GM12878 (cell line): ENCODE results near the gene FAM186B. TPM values are rescaled to one million over a fixed set of nuclear protein-coding genes. Genes with fewer than 3 reads are reported as not detected.

Experiments used
- ATAC-seq: fragments of 200-7000 bp; cut with Tn5 transposase; 3 replicates; pipeline ENCODE4 v1.9.1; 2020; ENCODE audit warnings: mild to moderate bottlenecking, moderate library complexity
- BruUV-seq: library from RNA; stranded (reverse); fragments of 400-500 nt; replicated peaks from 2 replicates; lab custom pipeline; 2021; lab: Mats Ljungman, UMichigan
- CTCF ChIA-PET: fragments of 300-600 bp; sonication (Branson Sonifier 250); formaldehyde crosslinking; extraction: SDS; loops from one replicate; lab custom pipeline; 2021; ENCODE audit warnings: inconsistent platforms; lab: Yijun Ruan, JAX
- POLR2A ChIA-PET: fragments of 350-600 bp; formaldehyde crosslinking; extraction: SDS; loops from one replicate; lab custom pipeline; 2021; ENCODE audit warnings: inconsistent platforms; lab: Charles Lee
- RAD21 ChIA-PET: fragments of 300-600 bp; sonication (Branson Sonifier 250); formaldehyde crosslinking; loops from one replicate; lab custom pipeline; 2023; ENCODE audit warnings: antibody characterized with exemption; ENCODE audit not compliant: unreplicated experiment; lab: Charles Lee
- SMC1A ChIA-PET: fragments of 300-600 bp; sonication (Branson Sonifier 250); formaldehyde crosslinking; loops from one replicate; lab custom pipeline; 2023; ENCODE audit not compliant: unreplicated experiment, uncharacterized antibody; lab: Charles Lee
- DNase-seq: peaks from one replicate; pipeline ENCODE4 v3.0.0-alpha.2; 2011; ENCODE audit warnings: low read depth, low spot score
- FAIRE-seq: peaks from 3 replicates; lab custom pipeline; 2011; peaks lifted over from hg19 to GRCh38; lab: Jason Lieb, UNC
- H2AFZ ChIP-seq: 2 replicates; pipeline ENCODE4 v1.6.0; 2011; ENCODE audit warnings: low read depth, low read length, control low read depth; ENCODE audit not compliant: control insufficient read depth
- H3K27ac ChIP-seq: 2 replicates; pipeline ENCODE4 v1.5.1; 2011; ENCODE audit warnings: control low read depth; ENCODE audit not compliant: control insufficient read depth, insufficient read depth
- H3K27me3 ChIP-seq, 2 experiments: replicated peaks in 1 of 2; 2 replicates each; pipeline versions ENCODE4 v1.6.0 to v1.6.1; 2011; ENCODE audit warnings: low read length in 1 of 2; ENCODE audit not compliant: control insufficient read depth in 2 of 2, insufficient read depth in 2 of 2
- H3K36me3 ChIP-seq, 2 experiments: 2 replicates each; pipeline ENCODE4 v1.5.1; 2011; ENCODE audit warnings: low read length in 1 of 2; ENCODE audit not compliant: control insufficient read depth in 2 of 2, insufficient read depth in 2 of 2
- H3K4me1 ChIP-seq: 2 replicates; pipeline ENCODE4 v1.6.1; 2011; ENCODE audit warnings: mild to moderate bottlenecking, low read length, moderate library complexity, mixed read lengths; ENCODE audit not compliant: control insufficient read depth, insufficient read depth
- H3K4me2 ChIP-seq: 2 replicates; pipeline ENCODE4 v1.6.0; 2011; ENCODE audit warnings: control low read depth; ENCODE audit not compliant: control insufficient read depth, insufficient read depth
- H3K4me3 ChIP-seq: fragments of 200-600 bp; sonication (generic); 2 replicates; pipeline ENCODE4 v1.5.1; 2016
- H3K79me2 ChIP-seq: 2 replicates; pipeline ENCODE4 v1.6.0; 2011; ENCODE audit warnings: low read length; ENCODE audit not compliant: control insufficient read depth, insufficient read depth
- H3K9ac ChIP-seq: 2 replicates; pipeline ENCODE4 v1.8.0; 2011; ENCODE audit warnings: low read length, control low read depth, mixed read lengths; ENCODE audit not compliant: control insufficient read depth, insufficient read depth
- H3K9me3 ChIP-seq: replicated peaks from 3 replicates; pipeline ENCODE4 v1.5.1; 2011; ENCODE audit warnings: mild to moderate bottlenecking, low read length; ENCODE audit not compliant: control insufficient read depth, insufficient read depth
- H4K20me1 ChIP-seq: 2 replicates; pipeline ENCODE4 v1.6.0; 2011; ENCODE audit not compliant: control insufficient read depth, insufficient read depth
- CREB1 ChIP-seq: IDR thresholded peaks from 2 replicates; pipeline ENCODE4 v1.6.1; 2012; ENCODE audit warnings: low read depth, mild to moderate bottlenecking, inconsistent platforms
- CTCF ChIP-seq, 3 experiments: IDR thresholded peaks in 2 of 3; conservative IDR thresholded peaks in 1 of 3; 2 replicates each; pipeline ENCODE4 v1.5.1; 2011; ENCODE audit warnings: low read depth in 3 of 3, low read length in 3 of 3, mild to moderate bottlenecking in 3 of 3, control low read depth in 2 of 3, moderate library complexity in 2 of 3, inconsistent platforms in 1 of 3, mixed read lengths in 1 of 3; ENCODE audit not compliant: control insufficient read depth in 2 of 3, insufficient read depth in 1 of 3; ENCODE audit errors: extremely low read depth in 1 of 3
- PKNOX1 ChIP-seq: fragments of 450-650 bp; IDR thresholded peaks from 2 replicates; pipeline ENCODE4 v1.6.1; 2016; ENCODE audit warnings: mild to moderate bottlenecking
- RAD21 ChIP-seq: IDR thresholded peaks from 2 replicates; pipeline ENCODE4 v1.6.1; 2011; ENCODE audit warnings: mild to moderate bottlenecking, low read depth, low read length, moderate library complexity; ENCODE audit not compliant: insufficient read depth
- WGBS: methylation state at CpG from one replicate; pipeline ENCODE4 v1.1.6; 2016; ENCODE audit warnings: low lambda C conversion rate; ENCODE audit not compliant: insufficient replicate concordance, insufficient coverage; ENCODE audit errors: missing lambda C conversion rate; 5-methylcytosine and 5-hydroxymethylcytosine counted together
- in situ Hi-C: fragments of 300-500 bp; cut with MboI; formaldehyde crosslinking; loops from 9 replicates; pipeline ENCODE4 v1.14.3; 2018; ENCODE audit warnings: mixed read lengths
- intact Hi-C: fragments of 100-400 bp; cut with micrococcal nuclease; formaldehyde crosslinking; loops from one replicate; pipeline ENCODE4 v1.14.2; 2022; ENCODE audit not compliant: unreplicated experiment
- polyA plus RNA-seq, 11 experiments: library from polyadenylated mRNA; depleted of rRNA in 4 of 11; unstranded in 6 of 11; stranded (reverse) in 5 of 11; fragments of >200 nt; fragmentation: Nextera tagmentation in 4 of 11; fragmentation: Illumina TruSeq in 1 of 11; extraction: Ambion mirVana in 4 of 11; extraction: Trizol in 1 of 11; gene quantifications; 1 replicate in 1 of 11; 2 replicates in 10 of 11; pipeline versions ENCODE4 v1.2.1 to v1.2.3, GENCODE V29; 2011 to 2016; ENCODE audit warnings: inconsistent platforms in 2 of 11, missing spikeins in 2 of 11, low read depth in 1 of 11
- total RNA-seq, 4 experiments: library from RNA; depleted of rRNA in 3 of 4; stranded (reverse); fragments of >200 nt in 3 of 4; fragmentation: Illumina TruSeq in 1 of 4; extraction: Trizol in 1 of 4; gene quantifications; 2 replicates each; pipeline versions ENCODE4 v1.2.1 to v1.2.3, GENCODE V29; 2013 to 2021

The FAM186B gene
- total and polyA plus RNA-seq, 10 of the 15 experiments (the other 5 are each of a cell fraction or from before 2014, with no cell fraction given): 0.13 to 0.79 (median 0.51) TPM

- intact Hi-C loops: no loop called here
- Histone ChIP-seq H3K4me3 (no peak overlapping the region), H2AFZ (no peak overlapping the region), H3K4me1 (peaks cover 13% of the 10 kb centered on the region), H4K20me1 (no peaks in the 10 kb centered on the region), H3K27me3 (no peaks in the 10 kb centered on the region), H3K79me2 (no peaks in the 10 kb centered on the region), H3K27ac (no peak overlapping the region), H3K9ac (no peak overlapping the region), H3K36me3 (no peaks in the 10 kb centered on the region), H3K9me3 (no peaks in the 10 kb centered on the region), H3K4me2 (no peak overlapping the region)
- in situ Hi-C loops: no loop called here
- BruUV-seq: no TSS peak
- FAIRE-seq (no peak), DNase-seq (no peak), ATAC-seq (peak; percentile 11)
- RAD21 ChIA-PET: interaction anchor here (0.6 to 1.7 kb wide), 3 partner anchors 83 to 268 kb away, joined by 3 to 9 read pairs (median 5); no protein-coding TSS in a partner anchor
- CTCF ChIA-PET: interaction anchor here (0.9 to 7.6 kb wide), 14 partner anchors 10 to 268 kb away, joined by 3 to 57 read pairs (median 4); partner anchors contain the start of gene TMBIM6
- SMC1A ChIA-PET: interaction anchor here (0.9 to 1.9 kb wide), 5 partner anchors 11 to 268 kb away, joined by 3 to 6 read pairs (median 4); no protein-coding TSS in a partner anchor
- 66% methylated on average over 6 of the region's 6 CpGs for WGBS
- POLR2A ChIA-PET: interaction anchor here (4.5 kb wide), 1 partner anchor 79 kb away, joined by 35 read pairs; the partner anchor contains the start of gene FMNL3
- TF ChIP-seq CREB1: no peak
- TF ChIP-seq CTCF (IDR thresholded peaks at IDR 0.05 in 2 of 3, conservative IDR thresholded peaks at IDR 0.05 in 1 of 3; ENCODE audit: control insufficient read depth in 2 of 3, extremely low read depth in 1 of 3, insufficient read depth in 1 of 3, low read depth in 3 of 3, low read length in 3 of 3): peak; percentile 33 to 56 (median 37); a peak in 4 of 6 replicates
- TF ChIP-seq RAD21: peak; percentile 45
- TF ChIP-seq PKNOX1: peak; percentile 36
Observed at GRCh38 chr12:49626169-49626835, 20.9 kb upstream of the FAM186B start.
